Suprapubic skin (tissue), 4 donors: ENCODE results near the gene HOXB6. TPM values are rescaled to one million over a fixed set of nuclear protein-coding genes. Genes with fewer than 3 reads are reported as not detected.

Experiments used
- DNase-seq, 2 donors: peaks; one replicate each; pipeline ENCODE4 v3.0.0-alpha.2; 2019; ENCODE audit warnings: low spot score in 2 of 2
- H3K27ac ChIP-seq: fragments of 200-600 bp; sonication (generic); one replicate; pipeline ENCODE4 v1.5.1; 2019
- H3K27me3 ChIP-seq: fragments of 200-600 bp; sonication (generic); one replicate; pipeline ENCODE4 v1.5.1; 2019
- H3K36me3 ChIP-seq: fragments of 200-600 bp; sonication (generic); one replicate; pipeline ENCODE4 v1.5.1; 2019
- H3K4me1 ChIP-seq: fragments of 200-600 bp; sonication (generic); one replicate; pipeline ENCODE4 v1.5.1; 2019
- H3K4me3 ChIP-seq: fragments of 200-600 bp; sonication (generic); one replicate; pipeline ENCODE4 v1.5.1; 2019; ENCODE audit warnings: mild to moderate bottlenecking
- H3K9me3 ChIP-seq: fragments of 200-600 bp; sonication (generic); one replicate; pipeline ENCODE4 v1.5.1; 2019
- CTCF ChIP-seq, 2 donors: fragments of 200-600 bp in 1 of 2; fragments of 450-650 bp in 1 of 2; sonication (generic) in 1 of 2; IDR thresholded peaks; one replicate each; pipeline ENCODE4 v1.5.1; 2016 to 2019; ENCODE audit warnings: antibody characterized with exemption in 2 of 2, mild to moderate bottlenecking in 1 of 2, moderate library complexity in 1 of 2
- EP300 ChIP-seq: sonication (generic); formaldehyde crosslinking; IDR thresholded peaks from one replicate; pipeline ENCODE4 v1.6.1; 2017; ENCODE audit warnings: antibody characterized with exemption
- POLR2A ChIP-seq, 2 donors: fragments of 450-650 bp; IDR thresholded peaks; one replicate each; pipeline ENCODE4 v1.6.1; 2017; ENCODE audit warnings: antibody characterized with exemption in 2 of 2, mild to moderate bottlenecking in 2 of 2, moderate library complexity in 2 of 2
- POLR2AphosphoS5 ChIP-seq, 3 donors: sonication (generic); formaldehyde crosslinking; IDR thresholded peaks; one replicate each; pipeline ENCODE4 v1.6.1; 2017; ENCODE audit warnings: antibody characterized with exemption in 3 of 3
- WGBS: methylation state at CpG from one replicate; pipeline ENCODE4 v1.1.5; 2018; 5-methylcytosine and 5-hydroxymethylcytosine counted together
- total RNA-seq, 4 donors: library from RNA; depleted of rRNA; stranded (reverse); fragments of >200 nt; gene quantifications; one replicate each; pipeline ENCODE4 v1.1.0, GENCODE V29; 2016

Gene HOXB6
- total RNA-seq, 4 donors from 2014 or later = 0.39 to 4.5 (median 1.3) TPM; not detected in 1

GRCh38 chr17:48646183-48647102, 41.7 kb upstream of the HOXB6 start:
- DNase-seq = no peak
- H3K4me3 ChIP-seq = peak overlapping the region; percentile 44
- H3K27me3 ChIP-seq = peaks cover 97% of the 10 kb centered on the region
- TF ChIP-seq CTCF (IDR thresholded peaks at IDR 0.05) = no peak
- TF ChIP-seq POLR2A (IDR thresholded peaks at IDR 0.05) = no peak
- no peak for TF ChIP-seq EP300
- TF ChIP-seq POLR2AphosphoS5 (IDR thresholded peaks at IDR 0.05) = no peak
- H3K36me3 ChIP-seq = no peaks in the 10 kb centered on the region
- peaks cover 23% of the 10 kb centered on the region for H3K4me1 ChIP-seq
- no peaks in the 10 kb centered on the region for H3K9me3 ChIP-seq
- H3K27ac ChIP-seq = no peak overlapping the region
- WGBS = under 1% methylated on average over 32 of the region's 80 CpGs

GRCh38 chr17:48645639-48646182, 40.9 kb upstream of the HOXB6 start:
- peaks cover 23% of the 10 kb centered on the region for H3K4me1 ChIP-seq
- H3K9me3 ChIP-seq = no peaks in the 10 kb centered on the region
- no peak for DNase-seq
- H3K4me3 ChIP-seq = no peak overlapping the region
- H3K36me3 ChIP-seq = no peaks in the 10 kb centered on the region
- TF ChIP-seq POLR2A (IDR thresholded peaks at IDR 0.05) (no peak), CTCF (IDR thresholded peaks at IDR 0.05) (no peak), EP300 (no peak), POLR2AphosphoS5 (IDR thresholded peaks at IDR 0.05) (no peak)
- WGBS = 42% methylated on average over 12 of the region's 14 CpGs
- no peak overlapping the region for H3K27ac ChIP-seq
- H3K27me3 ChIP-seq = peaks cover 98% of the 10 kb centered on the region

DNA sequence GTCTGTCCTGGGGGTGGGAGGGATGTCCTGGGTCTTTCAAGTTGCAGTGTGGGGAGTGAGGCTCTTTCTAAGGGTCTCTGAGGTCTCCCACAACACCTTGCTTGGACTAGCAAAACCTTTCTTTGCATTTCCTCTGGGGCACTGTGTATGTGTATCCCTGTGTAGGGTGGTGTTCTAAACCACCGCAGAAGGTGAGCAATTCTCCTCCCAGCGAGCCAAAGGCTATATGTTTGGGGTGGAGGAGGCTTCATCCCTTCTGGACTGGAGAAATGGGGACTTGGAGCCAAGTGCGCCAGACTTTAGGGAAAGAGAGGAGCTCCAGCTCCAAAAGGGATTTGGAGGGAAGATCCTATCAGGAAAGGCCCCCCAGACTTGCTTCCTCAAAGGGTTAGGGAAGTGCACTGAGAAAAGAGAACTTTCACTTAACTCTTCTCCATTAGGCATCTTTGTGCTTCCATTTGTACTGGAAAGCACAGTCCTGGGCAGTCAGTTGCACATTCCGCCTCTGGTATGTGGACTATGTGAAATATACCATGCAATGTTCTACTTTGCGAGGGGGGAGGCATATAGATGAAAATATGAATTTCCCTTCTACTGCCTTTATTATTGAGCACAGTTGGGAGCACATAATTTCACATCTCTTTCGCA, 40.2 kb upstream of the HOXB6 start:
- Histone ChIP-seq H3K27me3 (peaks cover 98% of the 10 kb centered on the region), H3K36me3 (no peaks in the 10 kb centered on the region)
- TF ChIP-seq EP300 (no peak), POLR2A (IDR thresholded peaks at IDR 0.05) (no peak), POLR2AphosphoS5 (IDR thresholded peaks at IDR 0.05) (no peak), CTCF (IDR thresholded peaks at IDR 0.05) (no peak)

DNA sequence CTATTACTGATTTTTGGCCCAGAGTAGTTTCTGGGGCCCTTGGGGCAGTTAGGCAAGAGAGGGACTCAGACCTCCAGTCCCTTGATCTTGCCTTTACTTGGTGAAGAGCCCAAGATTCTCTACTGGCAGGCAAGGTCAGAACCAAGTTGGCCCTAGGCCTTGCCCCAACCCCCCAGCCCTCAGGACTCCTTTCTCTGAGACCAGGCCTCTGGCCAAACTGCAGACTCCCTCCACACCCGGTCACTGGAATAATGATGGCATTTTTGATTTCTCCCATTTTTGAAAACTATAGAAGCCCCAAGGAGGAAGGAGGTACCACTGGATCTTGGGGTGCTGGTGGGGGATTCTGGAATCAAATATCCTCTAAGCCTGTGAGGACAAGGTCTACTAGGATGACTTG, 39.4 kb upstream of the HOXB6 start:
- Histone ChIP-seq H3K36me3 (no peaks in the 10 kb centered on the region), H3K27ac (no peak overlapping the region), H3K4me3 (no peak overlapping the region), H3K4me1 (peaks cover 23% of the 10 kb centered on the region), H3K27me3 (peaks cover 100% of the 10 kb centered on the region), H3K9me3 (no peaks in the 10 kb centered on the region)
- TF ChIP-seq EP300 = no peak
- no peak for TF ChIP-seq POLR2A (IDR thresholded peaks at IDR 0.05)
- TF ChIP-seq POLR2AphosphoS5 (IDR thresholded peaks at IDR 0.05) = no peak
- TF ChIP-seq CTCF (IDR thresholded peaks at IDR 0.05) = no peak
- 100% methylated on average over 1 of the region's 1 CpG for WGBS
- DNase-seq = no peak

More for the DNA sequence above, 40.2 kb upstream of the HOXB6 start:
- DNase-seq = no peak
- peaks cover 23% of the 10 kb centered on the region for H3K4me1 ChIP-seq
- no peaks in the 10 kb centered on the region for H3K9me3 ChIP-seq
- 52% methylated on average over 6 of the region's 6 CpGs for WGBS
- H3K4me3 ChIP-seq = no peak overlapping the region
- no peak overlapping the region for H3K27ac ChIP-seq

DNA sequence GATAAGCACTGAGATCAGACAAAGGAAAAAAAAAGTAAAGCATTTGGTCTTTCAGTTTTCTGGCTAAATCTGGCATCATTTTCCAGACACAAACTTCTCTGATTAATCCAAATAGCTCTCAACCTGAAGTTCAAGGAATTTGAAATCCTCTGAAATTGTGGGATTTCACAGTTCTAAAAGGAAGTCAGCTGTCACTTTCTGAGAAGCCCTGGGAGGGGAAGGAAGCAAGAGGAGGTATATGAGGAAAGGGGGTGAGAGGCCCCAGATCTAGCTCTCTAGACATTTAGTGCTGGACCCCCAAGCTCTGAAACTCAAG, 38.9 kb upstream of the HOXB6 start:
- Histone ChIP-seq H3K36me3 (no peaks in the 10 kb centered on the region), H3K4me1 (peaks cover 23% of the 10 kb centered on the region), H3K27ac (no peak overlapping the region), H3K9me3 (no peaks in the 10 kb centered on the region), H3K27me3 (peaks cover 100% of the 10 kb centered on the region), H3K4me3 (no peak overlapping the region)
- no peak for DNase-seq
- TF ChIP-seq POLR2AphosphoS5 (IDR thresholded peaks at IDR 0.05) = no peak
- no peak for TF ChIP-seq EP300
- no peak for TF ChIP-seq POLR2A (IDR thresholded peaks at IDR 0.05)
- no peak for TF ChIP-seq CTCF (IDR thresholded peaks at IDR 0.05)
